Mesendoderm (in vitro differentiated cells): ENCODE data around the gene ZNF772. TPM values are rescaled to one million over a fixed set of nuclear protein-coding genes. Genes with fewer than 3 reads are reported as not detected.
"Not testable (repeated sequence)": the region's sequence is repeated elsewhere in the genome, so short reads cannot be mapped to it uniquely, and the experiment has no call there.

Experiments used
- DNase-seq: peaks from one replicate; pipeline ENCODE4 v3.0.0; 2013
- H2AK5ac ChIP-seq: 2 replicates; pipeline ENCODE4 v1.6.1; 2013; ENCODE audit warnings: low read length, inconsistent platforms
- H2BK120ac ChIP-seq: 2 replicates; pipeline ENCODE4 v1.6.1; 2013; ENCODE audit warnings: low read depth, mild to moderate bottlenecking, low read length, moderate library complexity, mixed read lengths
- H2BK15ac ChIP-seq: replicated peaks from 2 replicates; pipeline ENCODE4 v1.6.1; 2013; ENCODE audit warnings: low read depth, mild to moderate bottlenecking, moderate library complexity
- H2BK5ac ChIP-seq: 2 replicates; pipeline ENCODE4 v1.6.1; 2013; ENCODE audit warnings: low read length, inconsistent platforms
- H3K18ac ChIP-seq: 2 replicates; pipeline ENCODE4 v1.6.1; 2013; ENCODE audit warnings: mild to moderate bottlenecking, low read length, mixed read lengths
- H3K23ac ChIP-seq: one replicate; pipeline ENCODE4 v1.6.1; 2013; ENCODE audit warnings: low read length
- H3K27ac ChIP-seq: 2 replicates; pipeline ENCODE4 v1.5.1; 2013; ENCODE audit warnings: low read depth, mild to moderate bottlenecking, inconsistent platforms, low read length, moderate library complexity
- H3K27me3 ChIP-seq: 2 replicates; pipeline ENCODE4 v1.6.1; 2013; ENCODE audit warnings: low read length, control low read depth, mild to moderate bottlenecking, inconsistent platforms; ENCODE audit not compliant: insufficient read depth, poor library complexity
- H3K36me3 ChIP-seq: 2 replicates; pipeline ENCODE4 v1.6.1; 2013; ENCODE audit warnings: low read length, inconsistent platforms; ENCODE audit not compliant: control insufficient read depth, insufficient read depth
- H3K4ac ChIP-seq: one replicate; pipeline ENCODE4 v1.6.1; 2013; ENCODE audit warnings: low read depth, mild to moderate bottlenecking, low read length, moderate library complexity
- H3K4me1 ChIP-seq: 2 replicates; pipeline ENCODE4 v1.6.1; 2013; ENCODE audit warnings: low read depth, low read length, inconsistent platforms; ENCODE audit not compliant: control insufficient read depth
- H3K4me2 ChIP-seq: 2 replicates; pipeline ENCODE4 v1.6.1; 2013; ENCODE audit warnings: low read length
- H3K4me3 ChIP-seq: 2 replicates; pipeline ENCODE4 v1.5.1; 2013; ENCODE audit warnings: mild to moderate bottlenecking, low read length
- H3K56ac ChIP-seq: one replicate; pipeline ENCODE4 v1.6.1; 2013; ENCODE audit warnings: low read length
- H3K79me1 ChIP-seq: 2 replicates; pipeline ENCODE4 v1.6.1; 2013; ENCODE audit warnings: low read length, inconsistent platforms
- H3K79me2 ChIP-seq: 2 replicates; pipeline ENCODE4 v1.6.1; 2013; ENCODE audit warnings: mild to moderate bottlenecking, low read length; ENCODE audit not compliant: control insufficient read depth, insufficient read depth
- H3K9ac ChIP-seq: 2 replicates; pipeline ENCODE4 v1.6.1; 2013; ENCODE audit warnings: low read length, inconsistent platforms
- H4K5ac ChIP-seq: one replicate; pipeline ENCODE4 v1.6.1; 2013; ENCODE audit warnings: low read length
- H4K8ac ChIP-seq: one replicate; pipeline ENCODE4 v1.6.1; 2013; ENCODE audit warnings: low read depth, mild to moderate bottlenecking, control low read depth, low read length, moderate library complexity
- WGBS: extraction: QIAGEN DNeasy Blood & Tissue Kit; methylation state at CpG from one replicate; pipeline ENCODE4 v1.1.7; 2013; ENCODE audit warnings: low lambda C conversion rate, missing lambda C conversion rate; ENCODE audit not compliant: insufficient coverage; ENCODE audit errors: extremely low coverage; 5-methylcytosine and 5-hydroxymethylcytosine counted together
- polyA plus RNA-seq, 2 experiments: library from polyadenylated mRNA; stranded (reverse); fragments of 200-250 nt; gene quantifications; one replicate each; pipeline ENCODE4 v1.2.3, GENCODE V29; 2013

The ZNF772 gene
- 5.9 TPM for polyA plus RNA-seq (2013, experiment 1 of 2)
- polyA plus RNA-seq (2013, experiment 2 of 2): 5.6 TPM

DNA sequence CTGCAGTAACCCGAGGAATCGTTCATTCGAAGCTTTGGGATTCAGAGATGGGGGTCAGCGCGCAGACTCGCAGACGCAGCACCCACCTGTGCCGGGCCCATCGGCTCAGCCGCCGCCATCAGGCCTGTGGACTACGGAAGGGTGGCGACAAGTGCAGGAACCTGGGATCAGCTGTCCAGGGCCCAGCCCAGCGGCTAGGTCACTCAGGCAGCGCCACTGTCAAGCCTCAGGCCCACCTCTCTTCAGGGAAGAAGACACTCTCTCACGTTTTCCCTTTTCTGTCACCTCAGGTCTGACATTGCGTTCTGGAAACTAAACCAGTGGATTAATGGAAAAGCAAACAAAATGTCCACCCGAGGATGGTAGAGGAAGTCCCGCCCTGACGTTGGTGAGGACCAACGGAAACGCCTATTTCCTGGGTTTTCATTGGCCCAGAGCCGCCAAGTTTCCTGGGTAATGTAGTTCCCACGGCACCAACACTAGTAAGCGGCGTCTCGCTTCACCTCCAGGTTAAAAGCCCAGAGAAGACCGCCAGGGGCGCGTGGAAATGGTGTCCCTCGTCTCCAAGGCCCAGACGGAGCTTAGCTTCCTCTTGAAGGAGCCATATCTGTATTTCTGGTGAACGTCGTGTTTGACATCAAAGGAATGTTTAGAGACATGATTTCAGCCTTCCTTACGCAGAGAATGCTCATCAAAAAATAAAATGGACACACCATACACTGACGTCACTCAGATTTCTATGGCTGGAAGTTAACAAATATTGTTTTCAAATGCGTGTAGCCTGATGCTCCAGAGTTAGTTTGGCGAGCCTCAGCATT, at the start of gene ZNF772:
Gene ZNF772 (minus strand): TSS at position 376 of the 818 bp plus-strand sequence. CDS start 257 bp downstream, at position 119.
- Histone ChIP-seq H3K4ac (peak within 1 kb of the TSS; percentile 73), H3K27ac (no peak within 1 kb of the TSS), H3K27me3 (no peaks in the 10 kb centered on the region), H3K4me2 (peak within 1 kb of the TSS; percentile 25), H3K56ac (peak within 1 kb of the TSS; percentile 69), H4K5ac (no peak within 1 kb of the TSS), H3K79me1 (peaks cover 7% of the 10 kb centered on the region), H3K4me3 (peak within 1 kb of the TSS; percentile 58), H3K79me2 (no peaks in the 10 kb centered on the region), H2BK5ac (no peak within 1 kb of the TSS), H3K9ac (peak within 1 kb of the TSS; percentile 56), H3K18ac (no peak within 1 kb of the TSS), H3K4me1 (no peaks in the 10 kb centered on the region), H3K36me3 (peaks cover 7% of the 10 kb centered on the region), H2AK5ac (no peak within 1 kb of the TSS), H3K23ac (no peak within 1 kb of the TSS), H4K8ac (no peak within 1 kb of the TSS), H2BK15ac (no peak within 1 kb of the TSS), H2BK120ac (no peak within 1 kb of the TSS)
- no CpG with 5 or more reads among the region's 38 CpGs for WGBS
- peak; percentile 99 for DNase-seq

DNA sequence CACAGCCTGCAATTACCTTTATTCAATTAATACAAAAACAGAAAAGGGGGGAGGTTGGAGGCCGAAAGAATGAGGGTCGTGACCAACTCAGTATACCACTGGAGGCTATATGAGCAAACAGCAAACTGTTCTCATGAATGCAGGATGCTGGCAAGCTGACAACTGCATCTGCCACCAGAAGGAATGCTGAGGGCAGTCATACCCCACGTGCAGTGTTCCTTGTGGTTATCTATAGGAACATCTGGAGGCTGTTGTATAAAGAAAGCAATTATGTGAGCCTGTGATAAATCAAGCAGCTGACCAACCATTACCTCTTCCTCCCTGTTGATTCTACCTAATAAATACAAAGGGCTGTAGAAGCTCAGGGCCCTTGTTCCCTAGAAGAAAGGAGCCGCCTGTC, 40.7 kb upstream of the ZNF772 start:
- H4K8ac ChIP-seq, H3K23ac ChIP-seq, H2BK15ac ChIP-seq, H3K9ac ChIP-seq, H2BK120ac ChIP-seq, DNase-seq, H2BK5ac ChIP-seq, H3K4me3 ChIP-seq, H3K4ac ChIP-seq, H4K5ac ChIP-seq, H3K4me1 ChIP-seq, H3K56ac ChIP-seq, H2AK5ac ChIP-seq, H3K27me3 ChIP-seq, H3K4me2 ChIP-seq, H3K36me3 ChIP-seq, H3K27ac ChIP-seq, H3K18ac ChIP-seq, H3K79me2 ChIP-seq, H3K79me1 ChIP-seq: not testable (repeated sequence)
- WGBS: no CpG with 5 or more reads among the region's 4 CpGs

DNA sequence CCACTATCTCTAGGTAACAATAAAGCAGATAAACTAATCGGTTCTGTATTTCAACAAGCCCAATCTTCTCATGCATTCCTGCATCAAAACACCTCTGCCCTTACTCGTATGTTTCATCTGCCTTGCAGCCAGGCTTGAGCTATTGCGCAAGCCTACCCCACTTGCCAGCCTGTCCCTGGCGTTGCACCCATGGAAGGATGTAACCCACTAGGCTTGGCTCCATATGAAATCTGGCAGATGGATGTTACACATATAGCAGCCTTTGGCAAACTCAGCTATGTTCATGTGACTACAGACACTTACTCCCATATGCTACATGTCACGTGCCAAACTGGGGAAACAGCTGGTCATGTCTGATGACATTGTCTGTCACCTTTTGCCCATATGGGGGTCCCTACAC, 37.9 kb upstream of the ZNF772 start:
- WGBS: no CpG with 5 or more reads among the region's 5 CpGs
- H3K9ac ChIP-seq: no peak overlapping the region
- no peaks in the 10 kb centered on the region for H3K79me2 ChIP-seq

DNA sequence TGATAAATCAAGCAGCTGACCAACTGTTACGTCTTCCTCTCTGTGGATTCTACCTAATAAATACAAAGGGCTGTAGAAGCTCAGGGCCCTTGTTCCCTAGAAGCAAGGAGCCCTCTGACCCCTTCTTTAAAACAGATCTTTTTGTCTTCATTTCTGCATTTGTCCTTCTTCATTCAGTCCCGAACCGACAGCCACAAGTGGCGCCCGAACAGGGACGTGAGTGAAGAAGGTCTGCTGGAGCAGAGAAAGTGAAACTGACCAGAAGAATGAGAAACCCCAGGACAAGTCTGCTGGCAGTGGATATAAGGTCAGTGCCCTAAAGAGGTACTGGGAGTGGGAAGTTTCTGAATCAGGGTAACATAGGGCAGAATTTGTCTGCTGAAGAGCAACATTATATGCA, 35.5 kb upstream of the ZNF772 start:
- Histone ChIP-seq H4K8ac (no peak overlapping the region), H3K23ac (no peak overlapping the region), H2BK5ac (no peak overlapping the region), H3K36me3 (no peaks in the 10 kb centered on the region), H3K4me2 (no peak overlapping the region), H3K9ac (no peak overlapping the region), H2BK15ac (no peak overlapping the region), H2AK5ac (no peak overlapping the region), H2BK120ac (no peak overlapping the region), H3K56ac (no peak overlapping the region), H3K79me2 (no peaks in the 10 kb centered on the region), H3K4me1 (no peaks in the 10 kb centered on the region), H3K79me1 (no peaks in the 10 kb centered on the region), H3K18ac (no peak overlapping the region), H4K5ac (no peak overlapping the region), H3K4ac (no peak overlapping the region), H3K27ac (no peak overlapping the region), H3K27me3 (no peaks in the 10 kb centered on the region), H3K4me3 (no peak overlapping the region)
- peak; percentile 57 for DNase-seq
- WGBS: no CpG with 5 or more reads among the region's 6 CpGs

More for the DNA sequence above, 37.9 kb upstream of the ZNF772 start:
- H3K4ac ChIP-seq: no peak overlapping the region
- no peaks in the 10 kb centered on the region for H3K36me3 ChIP-seq
- no peak overlapping the region for H3K27ac ChIP-seq
- H2BK5ac ChIP-seq: no peak overlapping the region
- H2AK5ac ChIP-seq: no peak overlapping the region
- no peak overlapping the region for H2BK15ac ChIP-seq
- H3K4me3 ChIP-seq: no peak overlapping the region
- no peak overlapping the region for H3K18ac ChIP-seq
- H3K4me1 ChIP-seq: no peaks in the 10 kb centered on the region
- DNase-seq: no peak
- H3K27me3 ChIP-seq: no peaks in the 10 kb centered on the region
- no peak overlapping the region for H4K5ac ChIP-seq
- H4K8ac ChIP-seq: no peak overlapping the region
- no peaks in the 10 kb centered on the region for H3K79me1 ChIP-seq
- H3K56ac ChIP-seq: no peak overlapping the region
- no peak overlapping the region for H3K4me2 ChIP-seq
- H3K23ac ChIP-seq: no peak overlapping the region
- no peak overlapping the region for H2BK120ac ChIP-seq

DNA sequence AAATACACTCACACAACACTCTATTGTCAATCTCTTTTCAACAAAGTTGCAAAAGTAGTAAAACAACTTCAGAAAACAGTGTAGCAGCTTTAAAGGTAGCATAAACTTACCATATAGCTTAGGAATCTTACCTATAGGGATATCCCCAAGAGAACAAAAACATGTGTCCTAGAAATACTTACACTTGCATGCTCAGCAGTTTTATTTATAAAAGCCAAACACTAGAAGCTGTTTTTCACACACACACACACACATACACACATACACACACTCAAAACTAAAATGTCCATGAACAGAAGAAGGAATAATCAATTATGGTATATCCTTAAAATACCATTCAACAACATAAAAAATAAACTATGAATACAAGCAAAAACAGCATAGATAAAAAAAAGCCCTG, 34.1 kb upstream of the ZNF772 start:
- Histone ChIP-seq H2BK120ac (no peak overlapping the region), H2BK15ac (no peak overlapping the region), H3K27me3 (no peaks in the 10 kb centered on the region), H3K4me2 (no peak overlapping the region), H2BK5ac (no peak overlapping the region), H2AK5ac (no peak overlapping the region), H3K27ac (no peak overlapping the region), H3K4me3 (no peak overlapping the region), H3K36me3 (peaks cover 4% of the 10 kb centered on the region), H3K4ac (no peak overlapping the region), H3K79me2 (no peaks in the 10 kb centered on the region), H3K56ac (no peak overlapping the region), H4K8ac (no peak overlapping the region), H4K5ac (no peak overlapping the region), H3K4me1 (no peaks in the 10 kb centered on the region), H3K79me1 (no peaks in the 10 kb centered on the region), H3K9ac (no peak overlapping the region), H3K23ac (no peak overlapping the region), H3K18ac (no peak overlapping the region)
- DNase-seq: no peak

DNA sequence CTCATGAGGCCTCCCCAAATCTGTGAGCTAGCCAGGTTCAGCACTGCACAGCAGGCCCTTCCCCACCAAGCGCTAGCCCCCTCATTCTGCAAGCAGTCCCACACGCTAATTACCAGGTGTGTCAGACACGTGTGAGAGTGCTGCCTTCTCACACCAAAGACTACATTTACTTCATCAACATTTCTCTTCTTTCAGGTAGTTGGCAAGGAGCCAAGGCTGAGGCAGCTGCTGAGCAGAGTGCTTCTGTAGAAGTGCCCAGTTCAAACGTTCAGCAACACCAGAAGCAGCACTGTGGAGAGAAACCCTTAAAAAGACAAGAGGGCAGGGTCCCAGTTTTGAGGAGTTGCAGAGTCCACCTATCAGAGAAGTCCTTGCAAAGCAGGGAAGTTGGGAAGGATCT, 28.8 kb upstream of the ZNF772 start:
- H2BK120ac ChIP-seq: no peak overlapping the region
- H2BK15ac ChIP-seq: no peak overlapping the region
- H3K36me3 ChIP-seq: peaks cover 7% of the 10 kb centered on the region
- H3K56ac ChIP-seq: no peak overlapping the region
- H3K4ac ChIP-seq: no peak overlapping the region
- no peak overlapping the region for H4K8ac ChIP-seq
- H3K27ac ChIP-seq: no peak overlapping the region
- no peak overlapping the region for H3K4me2 ChIP-seq
- no peaks in the 10 kb centered on the region for H3K4me1 ChIP-seq
- DNase-seq: no peak
- WGBS: no CpG with 5 or more reads among the region's 4 CpGs
- H2BK5ac ChIP-seq: no peak overlapping the region
- H4K5ac ChIP-seq: no peak overlapping the region
- no peak overlapping the region for H3K23ac ChIP-seq
- no peak overlapping the region for H2AK5ac ChIP-seq
- no peak overlapping the region for H3K18ac ChIP-seq
- H3K79me2 ChIP-seq: peaks cover 9% of the 10 kb centered on the region
- H3K4me3 ChIP-seq: no peak overlapping the region
- peaks cover 8% of the 10 kb centered on the region for H3K79me1 ChIP-seq
- no peaks in the 10 kb centered on the region for H3K27me3 ChIP-seq
- H3K9ac ChIP-seq: no peak overlapping the region
